Ishikawa (cell line): Measurements from ENCODE around the gene BCL2L11.

Experiments
- CEBPB ChIP-seq: IDR thresholded peaks from 2 replicates; pipeline ENCODE4 v1.6.1; 2012
- CREB1 ChIP-seq: IDR thresholded peaks from 2 replicates; pipeline ENCODE4 v1.6.1; 2012; ENCODE audit warnings: low read depth
- EGR1 ChIP-seq: IDR thresholded peaks from 2 replicates; pipeline ENCODE4 v1.6.1; 2012
- EP300 ChIP-seq: IDR thresholded peaks from 2 replicates; pipeline ENCODE4 v1.6.1; 2012; ENCODE audit warnings: borderline replicate concordance
- FOXM1 ChIP-seq: IDR thresholded peaks from 2 replicates; pipeline ENCODE4 v1.6.1; 2012; ENCODE audit warnings: low read depth, borderline replicate concordance
- NFIC ChIP-seq: IDR thresholded peaks from 2 replicates; pipeline ENCODE4 v1.6.1; 2012
- RAD21 ChIP-seq: IDR thresholded peaks from 2 replicates; pipeline ENCODE4 v1.6.1; 2012; ENCODE audit warnings: low read depth
- TAF1 ChIP-seq: IDR thresholded peaks from 2 replicates; pipeline ENCODE4 v1.6.1; 2012; ENCODE audit warnings: low read depth, mild to moderate bottlenecking
- TCF12 ChIP-seq: IDR thresholded peaks from 2 replicates; pipeline ENCODE4 v1.6.1; 2012; ENCODE audit warnings: low read depth
- TEAD4 ChIP-seq: IDR thresholded peaks from 2 replicates; pipeline ENCODE4 v1.6.1; 2012
- YY1 ChIP-seq: IDR thresholded peaks from 2 replicates; pipeline ENCODE4 v1.6.1; 2012; ENCODE audit warnings: low read depth
- ZBTB7A ChIP-seq: IDR thresholded peaks from 2 replicates; pipeline ENCODE4 v1.6.1; 2012; ENCODE audit warnings: low read depth
- TF ChIP-seq, protein P1 (sequence below): IDR thresholded peaks from 2 replicates; pipeline ENCODE4 v1.6.1; 2012
- TF ChIP-seq, protein P2 (sequence below): IDR thresholded peaks from 2 replicates; pipeline ENCODE4 v1.6.1; 2012; ENCODE audit warnings: low read depth, mild to moderate bottlenecking
- TF ChIP-seq, protein P3 (sequence below): IDR thresholded peaks from 2 replicates; pipeline ENCODE4 v1.6.1; 2012

BCL2L11 gene

DNA sequence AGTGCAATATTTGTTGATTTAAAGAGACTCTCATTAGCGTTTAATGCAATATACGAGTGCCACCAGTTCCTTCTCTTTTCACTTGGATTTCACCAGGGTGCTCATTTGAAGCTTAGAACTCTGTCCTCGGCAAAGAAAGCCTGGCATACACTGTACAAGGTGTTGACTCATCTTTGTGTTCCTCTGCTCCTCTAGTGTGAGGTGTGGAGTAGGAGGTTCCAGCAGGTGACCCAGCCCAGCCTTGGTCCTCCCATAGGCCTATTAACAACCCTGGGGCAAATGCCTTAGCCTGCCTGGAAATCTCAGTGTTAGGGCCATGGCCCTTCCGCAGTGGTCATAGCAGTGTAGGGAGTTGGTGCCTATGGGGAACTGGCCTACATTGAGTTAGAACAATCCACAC is 20.1 kb downstream of the BCL2L11 start:
- TF ChIP-seq CREB1 (no peak), EP300 (no peak), FOXM1 (no peak), NFIC (no peak), CEBPB (no peak), TEAD4 (no peak), ZBTB7A (no peak)
- TF ChIP-seq, protein P1, sequence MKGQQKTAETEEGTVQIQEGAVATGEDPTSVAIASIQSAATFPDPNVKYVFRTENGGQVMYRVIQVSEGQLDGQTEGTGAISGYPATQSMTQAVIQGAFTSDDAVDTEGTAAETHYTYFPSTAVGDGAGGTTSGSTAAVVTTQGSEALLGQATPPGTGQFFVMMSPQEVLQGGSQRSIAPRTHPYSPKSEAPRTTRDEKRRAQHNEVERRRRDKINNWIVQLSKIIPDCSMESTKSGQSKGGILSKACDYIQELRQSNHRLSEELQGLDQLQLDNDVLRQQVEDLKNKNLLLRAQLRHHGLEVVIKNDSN: no peak
- TF ChIP-seq, protein P2, sequence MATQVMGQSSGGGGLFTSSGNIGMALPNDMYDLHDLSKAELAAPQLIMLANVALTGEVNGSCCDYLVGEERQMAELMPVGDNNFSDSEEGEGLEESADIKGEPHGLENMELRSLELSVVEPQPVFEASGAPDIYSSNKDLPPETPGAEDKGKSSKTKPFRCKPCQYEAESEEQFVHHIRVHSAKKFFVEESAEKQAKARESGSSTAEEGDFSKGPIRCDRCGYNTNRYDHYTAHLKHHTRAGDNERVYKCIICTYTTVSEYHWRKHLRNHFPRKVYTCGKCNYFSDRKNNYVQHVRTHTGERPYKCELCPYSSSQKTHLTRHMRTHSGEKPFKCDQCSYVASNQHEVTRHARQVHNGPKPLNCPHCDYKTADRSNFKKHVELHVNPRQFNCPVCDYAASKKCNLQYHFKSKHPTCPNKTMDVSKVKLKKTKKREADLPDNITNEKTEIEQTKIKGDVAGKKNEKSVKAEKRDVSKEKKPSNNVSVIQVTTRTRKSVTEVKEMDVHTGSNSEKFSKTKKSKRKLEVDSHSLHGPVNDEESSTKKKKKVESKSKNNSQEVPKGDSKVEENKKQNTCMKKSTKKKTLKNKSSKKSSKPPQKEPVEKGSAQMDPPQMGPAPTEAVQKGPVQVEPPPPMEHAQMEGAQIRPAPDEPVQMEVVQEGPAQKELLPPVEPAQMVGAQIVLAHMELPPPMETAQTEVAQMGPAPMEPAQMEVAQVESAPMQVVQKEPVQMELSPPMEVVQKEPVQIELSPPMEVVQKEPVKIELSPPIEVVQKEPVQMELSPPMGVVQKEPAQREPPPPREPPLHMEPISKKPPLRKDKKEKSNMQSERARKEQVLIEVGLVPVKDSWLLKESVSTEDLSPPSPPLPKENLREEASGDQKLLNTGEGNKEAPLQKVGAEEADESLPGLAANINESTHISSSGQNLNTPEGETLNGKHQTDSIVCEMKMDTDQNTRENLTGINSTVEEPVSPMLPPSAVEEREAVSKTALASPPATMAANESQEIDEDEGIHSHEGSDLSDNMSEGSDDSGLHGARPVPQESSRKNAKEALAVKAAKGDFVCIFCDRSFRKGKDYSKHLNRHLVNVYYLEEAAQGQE: no peak
- TF ChIP-seq, protein P3, sequence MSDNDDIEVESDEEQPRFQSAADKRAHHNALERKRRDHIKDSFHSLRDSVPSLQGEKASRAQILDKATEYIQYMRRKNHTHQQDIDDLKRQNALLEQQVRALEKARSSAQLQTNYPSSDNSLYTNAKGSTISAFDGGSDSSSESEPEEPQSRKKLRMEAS: no peak

DNA sequence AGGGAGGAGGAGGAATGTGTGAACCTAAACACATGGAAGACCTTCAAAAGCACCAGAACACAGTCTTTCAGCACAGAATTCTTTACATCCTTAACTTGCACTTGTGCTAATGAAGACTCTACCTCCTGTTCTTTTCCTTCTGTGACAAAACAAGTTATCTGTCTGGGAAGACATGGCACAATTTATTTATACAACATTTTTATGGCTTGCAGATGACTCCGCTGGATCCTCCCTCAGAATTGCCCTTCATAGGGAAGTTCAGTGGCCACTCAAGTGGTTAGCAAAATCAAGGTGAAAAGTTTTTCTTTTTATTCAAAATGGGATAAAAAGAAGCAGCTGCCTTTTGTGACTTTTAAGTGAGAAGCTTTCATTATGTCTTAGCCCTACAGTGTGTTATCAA is 21.4 kb downstream of the BCL2L11 start:
- TF ChIP-seq, protein P3: no peak
- TF ChIP-seq CREB1 (no peak), FOXM1 (no peak), NFIC (no peak), TEAD4 (no peak), RAD21 (no peak), EGR1 (no peak), TCF12 (no peak), TAF1 (no peak), YY1 (no peak), EP300 (no peak), ZBTB7A (no peak), CEBPB (no peak)
- TF ChIP-seq, protein P2: no peak
- TF ChIP-seq, protein P1: no peak

DNA sequence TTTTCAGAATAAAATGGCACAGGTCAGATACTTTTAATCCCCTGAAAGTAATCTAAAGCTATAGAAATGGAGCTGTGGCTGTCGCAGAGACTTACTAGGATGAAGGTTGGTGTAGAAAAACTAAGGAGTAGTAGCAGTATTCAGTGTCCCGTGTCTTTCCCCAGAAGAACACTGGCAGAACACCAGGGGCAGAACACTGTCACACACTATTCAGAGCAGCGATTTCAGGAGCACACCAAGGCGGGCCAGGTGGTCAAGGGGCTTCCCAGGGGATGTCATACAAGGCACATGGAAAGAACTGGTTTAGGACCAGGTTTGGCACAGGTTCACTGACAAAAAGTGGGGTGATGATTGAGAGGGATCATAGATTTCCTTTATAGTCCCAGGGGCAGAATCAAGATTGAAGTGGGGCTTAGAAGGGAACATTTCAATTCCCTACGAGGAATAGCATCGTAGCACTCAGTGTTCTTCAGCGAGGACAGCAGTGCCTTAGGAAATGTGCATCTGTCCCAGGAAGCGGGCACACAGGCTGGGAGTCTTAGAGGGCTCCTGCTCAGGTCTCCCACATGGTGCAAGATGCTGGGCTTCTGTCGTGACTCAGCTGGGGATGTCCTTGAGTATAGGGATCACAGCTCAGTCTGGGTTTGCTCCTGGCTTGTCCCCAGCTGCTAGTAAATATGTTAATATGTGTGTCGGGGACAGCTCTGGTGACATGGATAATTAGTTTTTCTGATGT is 22.6 kb downstream of the BCL2L11 start:
- TF ChIP-seq CEBPB: no peak
- TF ChIP-seq CREB1: no peak
- TF ChIP-seq RAD21: no peak
- no peak for TF ChIP-seq TEAD4
- TF ChIP-seq ZBTB7A: no peak
- no peak for TF ChIP-seq TCF12
- no peak for TF ChIP-seq FOXM1
- TF ChIP-seq NFIC: no peak
- no peak for TF ChIP-seq TAF1

DNA sequence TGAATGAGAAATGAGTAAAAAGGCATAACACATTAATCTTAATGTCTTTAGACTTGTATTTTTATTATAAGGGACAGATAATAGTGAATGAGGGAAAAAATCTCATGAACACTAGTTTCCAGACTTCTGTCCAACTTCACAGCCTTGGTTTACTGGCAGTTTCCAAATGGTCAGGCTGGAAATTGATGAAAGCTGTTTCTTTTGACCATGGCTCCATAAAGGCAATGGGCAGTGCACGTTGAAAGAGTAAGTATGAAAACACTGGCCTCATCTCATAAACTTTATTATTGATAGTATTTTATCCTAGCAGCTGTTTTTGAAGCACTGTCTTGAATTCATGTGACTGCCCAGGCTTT is 23.1 kb downstream of the BCL2L11 start:
- TF ChIP-seq NFIC: no peak
- TF ChIP-seq TEAD4: no peak
- TF ChIP-seq EP300: no peak
- TF ChIP-seq EGR1: no peak
- no peak for TF ChIP-seq TAF1
- no peak for TF ChIP-seq RAD21
- TF ChIP-seq ZBTB7A: no peak
- no peak for TF ChIP-seq CREB1
- TF ChIP-seq, protein P3: no peak
- TF ChIP-seq CEBPB: no peak
- TF ChIP-seq YY1: no peak
- no peak for TF ChIP-seq TCF12
- no peak for TF ChIP-seq FOXM1
- TF ChIP-seq, protein P1: no peak
- TF ChIP-seq, protein P2: no peak
